ENCODE measurements around the gene USP5.

DNA sequence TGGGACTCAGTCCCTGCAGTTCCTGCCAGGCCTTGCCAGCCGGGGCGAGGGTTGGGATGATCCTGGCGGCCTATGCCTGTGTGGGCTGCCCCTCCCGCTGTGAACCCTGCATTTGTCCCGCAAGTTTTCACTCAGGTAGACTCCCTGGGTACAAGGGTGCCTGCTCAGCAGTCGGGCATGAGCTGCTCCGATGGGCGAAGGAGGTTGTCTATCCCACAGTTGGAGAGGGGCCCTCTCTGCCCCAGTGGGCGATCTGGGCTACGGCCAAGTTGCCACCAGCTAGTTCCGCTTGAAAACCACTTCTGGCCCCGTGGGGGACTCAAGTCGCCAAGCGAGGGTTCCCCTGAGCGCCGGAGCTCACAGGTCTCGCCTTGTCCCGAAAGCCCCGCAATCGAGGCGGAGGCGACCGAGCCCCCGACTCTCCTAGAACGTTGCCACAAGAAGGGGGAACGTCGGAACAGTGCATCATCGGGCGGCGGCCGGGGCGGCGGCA lies 15.0 kb downstream of the USP5 start:
- TF ChIP-seq, protein P1, sequence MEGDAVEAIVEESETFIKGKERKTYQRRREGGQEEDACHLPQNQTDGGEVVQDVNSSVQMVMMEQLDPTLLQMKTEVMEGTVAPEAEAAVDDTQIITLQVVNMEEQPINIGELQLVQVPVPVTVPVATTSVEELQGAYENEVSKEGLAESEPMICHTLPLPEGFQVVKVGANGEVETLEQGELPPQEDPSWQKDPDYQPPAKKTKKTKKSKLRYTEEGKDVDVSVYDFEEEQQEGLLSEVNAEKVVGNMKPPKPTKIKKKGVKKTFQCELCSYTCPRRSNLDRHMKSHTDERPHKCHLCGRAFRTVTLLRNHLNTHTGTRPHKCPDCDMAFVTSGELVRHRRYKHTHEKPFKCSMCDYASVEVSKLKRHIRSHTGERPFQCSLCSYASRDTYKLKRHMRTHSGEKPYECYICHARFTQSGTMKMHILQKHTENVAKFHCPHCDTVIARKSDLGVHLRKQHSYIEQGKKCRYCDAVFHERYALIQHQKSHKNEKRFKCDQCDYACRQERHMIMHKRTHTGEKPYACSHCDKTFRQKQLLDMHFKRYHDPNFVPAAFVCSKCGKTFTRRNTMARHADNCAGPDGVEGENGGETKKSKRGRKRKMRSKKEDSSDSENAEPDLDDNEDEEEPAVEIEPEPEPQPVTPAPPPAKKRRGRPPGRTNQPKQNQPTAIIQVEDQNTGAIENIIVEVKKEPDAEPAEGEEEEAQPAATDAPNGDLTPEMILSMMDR (IDR thresholded peaks at IDR 0.05) = no peak
- TF ChIP-seq EZH2 (IDR thresholded peaks at IDR 0.05; ENCODE audit: borderline replicate concordance, insufficient read depth, low read depth, low read length, poor library complexity, severe bottlenecking) = no peak

Measured in B cell (primary cell).